Measurements from ENCODE around the gene ZNF189. TPM values are rescaled to one million over a fixed set of nuclear protein-coding genes. Genes with fewer than 3 reads are reported as not detected.
A peak's percentile ranks its signal among the peaks of the same experiment; 100 is the strongest.

Gene ZNF189
- total RNA-seq, 1 experiment from 2014 or later, result 11.0 TPM

- DNase-seq (ENCODE audit: low read depth), result peak; percentile 20
- in situ Hi-C loops (cut with HindIII; ENCODE audit: low pct_unique_long_range_greater_than_20kb, low sequenced_read_pairs), result no loop called here
Observed at GRCh38 chr9:101408374-101409078, 9.9 kb downstream of the ZNF189 start.

DNA sequence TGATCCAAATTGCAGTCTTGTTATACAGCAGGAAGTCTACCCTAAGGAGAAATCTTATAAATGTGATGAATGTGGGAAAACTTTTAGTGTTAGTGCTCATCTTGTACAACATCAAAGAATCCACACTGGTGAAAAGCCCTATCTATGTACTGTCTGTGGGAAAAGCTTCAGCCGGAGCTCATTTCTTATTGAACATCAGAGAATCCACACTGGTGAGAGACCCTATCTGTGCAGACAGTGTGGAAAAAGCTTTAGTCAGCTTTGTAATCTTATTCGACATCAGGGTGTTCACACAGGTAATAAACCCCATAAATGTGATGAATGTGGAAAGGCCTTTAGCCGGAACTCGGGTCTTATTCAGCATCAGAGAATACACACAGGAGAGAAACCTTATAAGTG lies 10.4 kb downstream of the ZNF189 start:
- in situ Hi-C loops (cut with HindIII; ENCODE audit: low pct_unique_long_range_greater_than_20kb, low sequenced_read_pairs), result no loop called here
- DNase-seq (ENCODE audit: low read depth), result peak; percentile 19

DNA sequence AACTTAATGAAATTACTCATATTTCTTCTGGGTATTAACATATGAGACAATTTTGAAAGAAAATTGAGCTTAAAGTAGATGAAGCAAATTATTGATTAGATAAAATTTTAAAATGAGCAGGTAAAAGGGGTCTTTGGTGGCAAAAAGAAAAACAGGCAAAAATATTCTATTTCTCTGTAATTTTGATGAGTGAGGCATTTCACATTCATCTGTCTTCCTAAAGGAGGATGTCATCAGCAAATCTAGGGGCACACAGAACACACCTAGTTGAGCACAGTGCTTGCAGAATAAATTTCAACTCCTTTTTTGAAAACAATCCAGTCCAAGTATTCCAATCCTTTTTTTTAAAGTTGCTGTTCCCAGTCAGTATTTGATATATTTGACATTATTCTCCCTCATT lies 16.2 kb downstream of the ZNF189 start:
- no peak for DNase-seq (ENCODE audit: low read depth)

GRCh38 chr9:101415578-101415977 lies 16.9 kb downstream of the ZNF189 start:
- no peak for DNase-seq (ENCODE audit: low read depth)
- in situ Hi-C loops (cut with HindIII; ENCODE audit: low pct_unique_long_range_greater_than_20kb, low sequenced_read_pairs), result no loop called here

More for the DNA sequence above, 16.2 kb downstream of the ZNF189 start:
- in situ Hi-C loops (cut with HindIII; ENCODE audit: low pct_unique_long_range_greater_than_20kb, low sequenced_read_pairs), result no loop called here

DNA sequence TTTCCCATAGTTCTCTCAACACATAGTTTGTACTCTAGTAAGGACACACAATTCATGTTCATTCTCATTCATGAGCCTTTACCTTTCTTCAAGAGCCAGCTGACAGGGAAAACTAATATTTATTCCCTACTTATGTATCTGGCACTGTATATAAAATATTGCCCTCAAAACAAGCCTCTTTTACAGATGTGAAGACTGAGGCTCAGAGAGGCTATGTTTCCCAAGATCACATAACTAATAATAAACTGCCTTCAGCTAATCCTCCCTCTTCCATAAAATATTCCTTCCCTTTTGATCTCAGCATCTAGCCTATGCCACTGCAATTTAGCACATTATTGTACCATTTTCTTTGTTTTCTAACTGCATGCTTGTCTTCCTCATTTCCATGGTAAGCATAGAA lies 18.7 kb downstream of the ZNF189 start:
- DNase-seq (ENCODE audit: low read depth), result no peak

GRCh38 chr9:101417977-101418376 lies 19.3 kb downstream of the ZNF189 start:
- in situ Hi-C loops (cut with HindIII; ENCODE audit: low pct_unique_long_range_greater_than_20kb, low sequenced_read_pairs), result no loop called here
- DNase-seq (ENCODE audit: low read depth), result no peak

More for the DNA sequence above, 18.7 kb downstream of the ZNF189 start:
- in situ Hi-C loops (cut with HindIII; ENCODE audit: low pct_unique_long_range_greater_than_20kb, low sequenced_read_pairs), result no loop called here

DNA sequence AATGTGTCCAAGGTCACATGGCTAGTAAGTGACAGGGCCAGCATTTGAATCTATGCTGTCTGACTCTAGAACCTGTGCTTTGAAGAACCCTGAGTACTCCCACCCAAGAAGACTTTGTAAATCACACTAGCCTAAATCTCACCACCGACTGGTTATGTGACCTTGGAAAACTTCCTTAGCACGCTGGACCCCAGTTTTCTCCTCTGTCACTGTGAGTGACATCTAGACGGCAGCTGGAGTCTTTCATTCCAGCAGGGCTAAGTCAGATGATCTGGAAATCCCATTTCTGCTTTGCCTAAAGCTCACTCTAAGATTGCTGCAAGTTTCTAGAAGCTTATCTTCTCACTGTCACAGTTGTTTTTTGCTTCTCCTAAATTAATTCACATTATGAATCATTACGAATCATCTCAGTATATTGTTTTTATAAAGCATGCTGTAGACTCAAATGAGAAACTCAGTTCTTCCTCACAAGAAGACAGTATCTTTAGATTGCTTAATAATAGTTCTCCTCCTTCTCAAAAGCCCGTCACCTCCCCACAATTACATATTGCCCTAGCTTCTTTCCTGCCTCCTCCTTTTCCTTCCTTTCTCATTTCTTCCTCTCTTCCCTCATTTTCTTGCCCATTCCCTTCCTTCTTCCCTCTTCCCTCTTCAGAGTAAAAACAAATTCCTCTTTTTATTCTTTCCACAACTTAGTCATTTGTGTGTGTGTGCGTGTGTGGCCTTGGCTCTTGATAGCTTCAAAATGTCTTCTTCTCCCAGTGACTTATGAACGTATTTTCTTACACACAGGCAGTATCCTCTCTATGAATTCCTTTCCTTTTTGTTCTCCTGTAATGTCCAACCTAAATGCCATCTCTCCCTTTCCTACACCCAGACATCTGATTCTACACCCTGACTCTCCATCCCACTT lies 20.1 kb downstream of the ZNF189 start:
- in situ Hi-C loops (cut with HindIII; ENCODE audit: low pct_unique_long_range_greater_than_20kb, low sequenced_read_pairs), result no loop called here
- DNase-seq (ENCODE audit: low read depth), result no peak

- in situ Hi-C loops (cut with HindIII; ENCODE audit: low pct_unique_long_range_greater_than_20kb, low sequenced_read_pairs), result no loop called here
- no peak for DNase-seq (ENCODE audit: low read depth)
Observed at GRCh38 chr9:101419863-101420262, 21.2 kb downstream of the ZNF189 start.

DNA sequence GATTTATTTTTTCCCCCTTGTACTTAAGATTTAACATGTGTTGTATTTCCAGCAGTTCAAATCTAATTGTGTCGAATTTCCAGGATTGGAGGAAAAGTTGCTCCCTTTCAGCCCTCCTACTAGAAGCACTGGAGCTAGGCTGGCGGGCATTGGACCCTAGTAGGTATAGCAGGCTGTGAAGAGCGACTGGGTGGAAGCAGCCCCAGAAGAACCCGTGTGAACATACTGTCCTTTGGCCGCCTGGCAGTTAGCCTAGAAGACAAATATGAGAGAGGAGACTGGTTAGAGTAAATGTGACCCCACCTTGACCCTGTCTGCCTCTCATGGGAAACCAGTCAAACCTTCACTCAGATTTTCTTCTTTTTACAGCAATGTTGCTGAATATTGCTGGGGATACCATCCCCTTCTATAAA lies 23.0 kb downstream of the ZNF189 start:
- in situ Hi-C loops (cut with HindIII; ENCODE audit: low pct_unique_long_range_greater_than_20kb, low sequenced_read_pairs), result no loop called here
- no peak for DNase-seq (ENCODE audit: low read depth)

DNA sequence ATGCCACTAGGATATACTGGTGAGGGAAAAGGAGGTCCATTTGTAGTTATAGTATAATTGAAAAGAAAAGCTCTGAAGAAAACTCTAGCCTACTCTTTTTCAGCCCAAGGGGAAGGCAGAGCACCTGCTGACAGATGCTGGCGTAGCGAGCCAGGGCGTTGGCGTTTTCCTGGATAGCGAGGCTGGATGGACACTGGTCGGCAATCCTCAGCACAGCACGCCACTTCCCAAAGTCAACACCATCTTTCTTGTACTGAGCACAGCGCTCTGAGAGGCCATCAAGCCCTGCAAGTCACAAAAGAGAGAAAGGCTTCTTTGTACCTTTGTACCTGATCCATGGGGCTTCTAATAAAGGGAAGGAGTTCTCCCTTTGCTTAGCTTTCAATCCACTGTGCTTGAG lies 28.7 kb downstream of the ZNF189 start:
- in situ Hi-C loops (cut with HindIII; ENCODE audit: low pct_unique_long_range_greater_than_20kb, low sequenced_read_pairs), result no loop called here
- no peak for DNase-seq (ENCODE audit: low read depth)

- DNase-seq (ENCODE audit: low read depth), result no peak
- in situ Hi-C loops (cut with HindIII; ENCODE audit: low pct_unique_long_range_greater_than_20kb, low sequenced_read_pairs), result no loop called here
Observed at GRCh38 chr9:101427957-101428655, 29.5 kb downstream of the ZNF189 start.

DNA sequence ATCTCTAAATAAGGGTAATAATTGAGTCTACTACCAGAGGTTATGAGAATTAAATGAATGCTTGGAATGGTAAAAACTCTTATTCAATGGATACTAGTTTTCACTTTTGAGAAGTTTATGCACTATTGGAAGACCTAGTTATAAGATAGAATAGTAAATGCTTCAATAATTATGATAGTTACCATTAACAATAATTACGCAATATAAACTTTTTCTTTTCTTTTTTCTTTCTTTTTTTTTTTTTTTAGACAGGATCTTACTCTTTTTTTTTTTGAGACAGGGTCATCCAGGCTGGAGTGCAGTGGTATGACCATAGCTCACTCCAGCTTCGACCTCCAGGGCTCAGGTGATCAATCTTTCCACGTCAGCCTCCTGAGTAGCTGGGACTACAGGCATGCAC lies 30.3 kb downstream of the ZNF189 start:
- in situ Hi-C loops (cut with HindIII; ENCODE audit: low pct_unique_long_range_greater_than_20kb, low sequenced_read_pairs), result no loop called here
- no peak for DNase-seq (ENCODE audit: low read depth)

DNA sequence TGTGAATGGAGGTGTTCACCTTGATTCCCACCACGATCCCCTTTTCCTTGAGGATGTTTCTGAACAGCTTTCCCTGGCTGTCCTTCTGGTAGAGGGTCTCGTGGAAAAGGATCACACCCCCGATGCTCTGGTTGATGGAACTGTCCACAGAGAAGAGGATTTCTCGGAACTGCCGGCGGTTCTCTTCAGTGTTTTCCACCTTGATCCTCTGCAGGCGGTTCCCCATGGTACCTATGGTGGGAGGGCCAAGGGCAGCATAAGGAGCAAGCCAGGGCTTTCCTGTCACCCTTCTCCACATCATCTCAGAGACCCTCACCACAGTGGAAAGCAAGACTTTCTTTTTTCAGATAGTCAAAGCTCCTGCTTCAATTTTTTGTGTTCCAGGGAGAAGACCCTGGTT lies 31.1 kb downstream of the ZNF189 start:
- in situ Hi-C loops (cut with HindIII; ENCODE audit: low pct_unique_long_range_greater_than_20kb, low sequenced_read_pairs), result no loop called here
- DNase-seq (ENCODE audit: low read depth), result no peak

GRCh38 chr9:101432171-101432570 lies 33.5 kb downstream of the ZNF189 start:
- DNase-seq (ENCODE audit: low read depth), result no peak
- in situ Hi-C loops (cut with HindIII; ENCODE audit: low pct_unique_long_range_greater_than_20kb, low sequenced_read_pairs), result no loop called here

GRCh38 chr9:101432740-101433139 lies 34.1 kb downstream of the ZNF189 start:
- in situ Hi-C loops (cut with HindIII; ENCODE audit: low pct_unique_long_range_greater_than_20kb, low sequenced_read_pairs), result no loop called here
- DNase-seq (ENCODE audit: low read depth), result no peak

DNA sequence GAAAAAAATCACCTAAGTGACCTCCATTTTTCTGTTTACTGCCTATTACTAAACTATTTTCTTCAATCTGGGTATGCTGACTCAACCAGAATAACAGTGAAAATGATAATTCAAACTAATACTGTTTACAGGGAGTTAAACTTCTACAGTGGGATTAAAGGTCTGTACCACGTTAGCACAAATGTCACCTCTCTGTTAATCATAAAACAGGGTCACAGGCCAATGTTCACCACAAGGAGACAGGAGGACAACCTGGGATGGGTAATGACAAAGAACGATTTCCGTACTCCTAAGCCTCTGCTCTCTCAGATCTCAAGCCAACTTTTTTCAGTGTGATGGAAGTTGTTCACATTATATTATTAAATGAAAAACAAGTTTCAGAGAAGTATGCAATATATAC lies 34.6 kb downstream of the ZNF189 start:
- DNase-seq (ENCODE audit: low read depth), result no peak
- in situ Hi-C loops (cut with HindIII; ENCODE audit: low pct_unique_long_range_greater_than_20kb, low sequenced_read_pairs), result no loop called here

GRCh38 chr9:101434998-101435397 lies 36.3 kb downstream of the ZNF189 start:
- in situ Hi-C loops (cut with HindIII; ENCODE audit: low pct_unique_long_range_greater_than_20kb, low sequenced_read_pairs), result no loop called here
- no peak for DNase-seq (ENCODE audit: low read depth)

DNA sequence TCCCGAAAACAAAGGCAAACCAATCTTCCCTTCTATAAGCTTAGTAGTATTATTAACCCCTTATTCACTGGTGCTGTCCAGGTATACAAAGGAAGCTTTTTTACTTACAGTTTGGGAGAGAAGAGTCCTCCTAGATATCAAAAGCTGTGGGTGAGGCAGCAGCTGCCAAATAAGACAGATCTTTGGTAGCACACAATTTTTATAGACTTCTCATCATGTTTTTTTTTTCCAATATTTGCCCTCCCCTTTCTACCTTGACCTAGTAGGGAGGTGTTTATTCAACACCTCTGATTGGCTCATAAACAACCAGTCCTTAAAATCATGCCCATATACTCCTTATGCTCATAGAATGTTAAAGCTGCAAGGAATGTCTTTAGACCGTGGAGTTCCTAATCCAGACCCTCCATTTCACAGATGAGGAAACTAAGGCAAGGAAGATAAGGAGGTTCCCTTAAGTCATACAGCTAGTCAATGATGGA lies 37.0 kb downstream of the ZNF189 start, which contains the start of gene ALDOB:
TSS of gene ALDOB (minus strand) at position 174 of the 479 bp plus-strand sequence. CDS start 4,887 bp downstream, outside the sequence.
- in situ Hi-C loops (cut with HindIII; ENCODE audit: low pct_unique_long_range_greater_than_20kb, low sequenced_read_pairs), result no loop called here
- no peak for DNase-seq (ENCODE audit: low read depth)

DNA sequence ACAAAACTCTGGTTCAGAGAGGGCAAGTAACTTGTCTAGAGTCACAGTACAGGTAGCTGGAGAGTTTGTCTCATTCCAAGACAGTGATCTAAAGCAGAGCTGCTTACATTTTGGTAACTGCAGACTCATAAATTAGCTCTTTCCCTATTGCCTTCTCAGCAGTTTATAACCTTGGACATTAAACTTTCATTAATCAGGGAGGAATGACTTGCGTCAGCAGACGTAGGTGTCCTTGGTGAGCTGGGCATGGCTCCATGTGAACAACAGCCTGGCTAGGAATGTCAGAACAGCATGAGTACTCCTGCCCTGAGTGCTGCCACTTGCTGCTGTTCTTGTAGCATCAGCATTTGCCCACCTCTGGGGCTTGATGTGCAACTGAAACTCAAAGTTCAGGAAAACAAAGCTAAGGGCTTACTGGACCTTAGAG lies 39.2 kb downstream of the ZNF189 start:
- no peak for DNase-seq (ENCODE audit: low read depth)
- in situ Hi-C loops (cut with HindIII; ENCODE audit: low pct_unique_long_range_greater_than_20kb, low sequenced_read_pairs), result no loop called here

Data from Caki2 (cell line).